Neural cell (in vitro differentiated cells): Measurements from ENCODE around the gene MYBL2.

Source experiments
- SMC3 ChIP-seq: fragments of 450-650 bp; conservative IDR thresholded peaks from 2 replicates; pipeline ENCODE4 v1.6.1; 2014; ENCODE audit warnings: antibody characterized with exemption, mild to moderate bottlenecking, moderate library complexity; ENCODE audit not compliant: poor library complexity
- TF ChIP-seq, protein P1 (sequence below): fragments of 450-650 bp; IDR thresholded peaks from 2 replicates; pipeline ENCODE4 v1.5.1; 2014; ENCODE audit warnings: antibody characterized with exemption, mild to moderate bottlenecking, moderate library complexity; ENCODE audit not compliant: poor library complexity, severe bottlenecking

DNA sequence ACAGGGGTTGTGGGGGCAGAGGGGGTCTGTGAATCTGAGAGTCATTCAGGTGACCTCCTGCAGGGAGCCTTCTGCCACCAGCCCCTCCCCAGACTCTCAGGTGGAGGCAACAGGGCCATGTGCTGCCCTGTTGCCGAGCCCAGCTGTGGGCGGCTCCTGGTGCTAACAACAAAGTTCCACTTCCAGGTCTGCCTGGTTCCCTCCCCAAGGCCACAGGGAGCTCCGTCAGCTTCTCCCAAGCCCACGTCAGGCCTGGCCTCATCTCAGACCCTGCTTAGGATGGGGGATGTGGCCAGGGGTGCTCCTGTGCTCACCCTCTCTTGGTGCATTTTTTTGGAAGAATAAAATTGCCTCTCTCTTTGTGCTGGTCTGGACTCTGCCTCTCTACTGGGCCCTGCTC is 49.2 kb downstream of the MYBL2 start:
- TF ChIP-seq, protein P1, sequence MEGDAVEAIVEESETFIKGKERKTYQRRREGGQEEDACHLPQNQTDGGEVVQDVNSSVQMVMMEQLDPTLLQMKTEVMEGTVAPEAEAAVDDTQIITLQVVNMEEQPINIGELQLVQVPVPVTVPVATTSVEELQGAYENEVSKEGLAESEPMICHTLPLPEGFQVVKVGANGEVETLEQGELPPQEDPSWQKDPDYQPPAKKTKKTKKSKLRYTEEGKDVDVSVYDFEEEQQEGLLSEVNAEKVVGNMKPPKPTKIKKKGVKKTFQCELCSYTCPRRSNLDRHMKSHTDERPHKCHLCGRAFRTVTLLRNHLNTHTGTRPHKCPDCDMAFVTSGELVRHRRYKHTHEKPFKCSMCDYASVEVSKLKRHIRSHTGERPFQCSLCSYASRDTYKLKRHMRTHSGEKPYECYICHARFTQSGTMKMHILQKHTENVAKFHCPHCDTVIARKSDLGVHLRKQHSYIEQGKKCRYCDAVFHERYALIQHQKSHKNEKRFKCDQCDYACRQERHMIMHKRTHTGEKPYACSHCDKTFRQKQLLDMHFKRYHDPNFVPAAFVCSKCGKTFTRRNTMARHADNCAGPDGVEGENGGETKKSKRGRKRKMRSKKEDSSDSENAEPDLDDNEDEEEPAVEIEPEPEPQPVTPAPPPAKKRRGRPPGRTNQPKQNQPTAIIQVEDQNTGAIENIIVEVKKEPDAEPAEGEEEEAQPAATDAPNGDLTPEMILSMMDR, result no peak
- no peak for TF ChIP-seq SMC3
